Common myeloid progenitor, CD34-positive (primary cell): Measurements from ENCODE around the gene SPSB4.

ENCODE experiments used
- CTCF ChIA-PET: fragments of 350-600 bp; sonication (Branson Sonifier 250); formaldehyde crosslinking; loops from one replicate; lab custom pipeline; 2021; ENCODE audit warnings: antibody characterized with exemption; lab: Charles Lee
- POLR2A ChIA-PET: fragments of 350-600 bp; sonication (Branson Sonifier 250); formaldehyde crosslinking; loops from one replicate; lab custom pipeline; 2021; ENCODE audit warnings: antibody characterized with exemption; lab: Charles Lee
- DNase-seq, 3 donors: peaks; one replicate each; pipeline versions ENCODE4 v3.0.0 to v3.0.0-alpha.2; 2013
- H3K27ac ChIP-seq, 2 experiments: 1 replicate in 1 of 2; 2 replicates in 1 of 2; pipeline ENCODE4 v1.7.0; 2013; ENCODE audit warnings: inconsistent platforms in 2 of 2, low read length in 2 of 2, mild to moderate bottlenecking in 2 of 2, low read depth in 1 of 2, moderate library complexity in 1 of 2; ENCODE audit not compliant: severe bottlenecking in 2 of 2, insufficient read depth in 1 of 2, poor library complexity in 1 of 2
- H3K27me3 ChIP-seq, 5 experiments: replicated peaks in 2 of 5; 1 replicate in 3 of 5; 2 replicates in 2 of 5; pipeline versions ENCODE4 v1.6.1 to v1.7.0; 2013; ENCODE audit warnings: low read length in 4 of 5, mild to moderate bottlenecking in 2 of 5, moderate library complexity in 2 of 5, inconsistent platforms in 1 of 5; ENCODE audit not compliant: insufficient read depth in 5 of 5, control insufficient read depth in 4 of 5
- H3K36me3 ChIP-seq, 4 experiments: 1 replicate in 2 of 4; 2 replicates in 2 of 4; pipeline versions ENCODE4 v1.6.1 to v1.7.0; 2013; ENCODE audit warnings: low read length in 3 of 4, control low read depth in 1 of 4, mild to moderate bottlenecking in 1 of 4; ENCODE audit not compliant: control insufficient read depth in 4 of 4, insufficient read depth in 4 of 4
- H3K4me1 ChIP-seq, 4 experiments: 1 replicate in 3 of 4; 2 replicates in 1 of 4; pipeline versions ENCODE4 v1.6.1 to v1.7.1; 2013; ENCODE audit warnings: low read length in 3 of 4, mild to moderate bottlenecking in 3 of 4, control low read depth in 1 of 4, inconsistent platforms in 1 of 4, moderate library complexity in 1 of 4; ENCODE audit not compliant: control insufficient read depth in 4 of 4, insufficient read depth in 4 of 4; ENCODE audit errors: control extremely low read depth in 1 of 4
- H3K4me3 ChIP-seq, 7 experiments: 1 replicate in 4 of 7; 2 replicates in 3 of 7; pipeline versions ENCODE4 v1.5.1 to v1.7.0; 2013; ENCODE audit warnings: mild to moderate bottlenecking in 7 of 7, low read length in 6 of 7, moderate library complexity in 6 of 7, inconsistent platforms in 2 of 7, low read depth in 2 of 7, control low read depth in 1 of 7; ENCODE audit not compliant: insufficient read depth in 4 of 7, control insufficient read depth in 1 of 7; ENCODE audit errors: extremely low read depth in 1 of 7
- H3K9me3 ChIP-seq, 5 experiments: 1 replicate in 4 of 5; 2 replicates in 1 of 5; pipeline versions ENCODE4 v1.6.1 to v1.7.1; 2013; ENCODE audit warnings: low read length in 4 of 5, mild to moderate bottlenecking in 2 of 5, inconsistent platforms in 1 of 5, low read depth in 1 of 5, moderate library complexity in 1 of 5; ENCODE audit not compliant: control insufficient read depth in 4 of 5, insufficient read depth in 2 of 5; ENCODE audit errors: control extremely low read depth in 1 of 5
- WGBS: methylation state at CpG from one replicate; pipeline ENCODE4 v1.1.5; 2013; ENCODE audit not compliant: insufficient coverage; 5-methylcytosine and 5-hydroxymethylcytosine counted together

The SPSB4 gene

GRCh38 chr3:141178551-141178950, 127.4 kb downstream of the SPSB4 start:
- no peak for DNase-seq
- Histone ChIP-seq H3K27ac (no peak overlapping the region), H3K36me3 (no peaks in the 10 kb centered on the region), H3K4me1 (no peaks in the 10 kb centered on the region), H3K27me3 (no peaks in the 10 kb centered on the region), H3K4me3 (no peak overlapping the region), H3K9me3 (peaks cover 0 to 10% (median 2%) of the 10 kb centered on the region in 5 experiments)
- ChIA-PET CTCF (interaction anchor here (1.2 kb wide), 1 partner anchor 11 kb away, joined by 5 read pairs; no protein-coding TSS in a partner anchor), POLR2A (no interaction called here)
- WGBS, result 100% methylated on average over 2 of the region's 4 CpGs

GRCh38 chr3:141179983-141180382, 128.8 kb downstream of the SPSB4 start:
- Histone ChIP-seq H3K27me3 (peaks cover 0 to 2% (median 0%) of the 10 kb centered on the region in 5 experiments), H3K4me1 (no peaks in the 10 kb centered on the region), H3K27ac (no peak overlapping the region), H3K36me3 (no peaks in the 10 kb centered on the region), H3K4me3 (no peak overlapping the region), H3K9me3 (peaks cover 0 to 10% (median 2%) of the 10 kb centered on the region in 5 experiments)
- 88% methylated on average over 1 of the region's 1 CpG for WGBS
- ChIA-PET CTCF (interaction anchor here (1.6 kb wide), 1 partner anchor 180 kb away, joined by 5 read pairs; no protein-coding TSS in a partner anchor), POLR2A (no interaction called here)
- DNase-seq, result peak in 1 of 3 donors; percentile 6

GRCh38 chr3:141181196-141181595, 130.0 kb downstream of the SPSB4 start:
- 85% methylated on average over 2 of the region's 4 CpGs for whole genome bisulfite sequencing
- Histone ChIP-seq H3K9me3 (peaks cover 0 to 10% (median 2%) of the 10 kb centered on the region in 5 experiments), H3K36me3 (no peaks in the 10 kb centered on the region), H3K27ac (no peak overlapping the region), H3K4me1 (no peaks in the 10 kb centered on the region), H3K4me3 (no peak overlapping the region), H3K27me3 (peaks cover 0 to 2% (median 0%) of the 10 kb centered on the region in 5 experiments)
- ChIA-PET POLR2A (no interaction called here), CTCF (interaction anchor here (1.4 kb wide), 1 partner anchor 21 kb away, joined by 3 read pairs; no protein-coding TSS in a partner anchor)
- DNase-seq, result no peak

- 90% methylated on average over 3 of the region's 3 CpGs for WGBS
- H3K27ac ChIP-seq, result no peak overlapping the region
Observed at GRCh38 chr3:141181819-141182218, 130.7 kb downstream of the SPSB4 start.

GRCh38 chr3:141183606-141184005, 132.5 kb downstream of the SPSB4 start:
- Histone ChIP-seq H3K27me3 (peaks cover 0 to 2% (median 0%) of the 10 kb centered on the region in 5 experiments), H3K4me3 (no peak overlapping the region), H3K36me3 (no peaks in the 10 kb centered on the region), H3K9me3 (peaks cover 0 to 10% (median 2%) of the 10 kb centered on the region in 5 experiments), H3K27ac (no peak overlapping the region), H3K4me1 (no peaks in the 10 kb centered on the region)
- CTCF ChIA-PET, result interaction anchor here (0.7 to 1.7 kb wide), 5 partner anchors 8 to 261 kb away, joined by 3 to 4 read pairs (median 3); no protein-coding TSS in a partner anchor
- DNase-seq, result no peak
- POLR2A ChIA-PET, result no interaction called here
- WGBS, result 0% methylated on average over 1 of the region's 2 CpGs

More at GRCh38 chr3:141181819-141182218, 130.7 kb downstream of the SPSB4 start:
- Histone ChIP-seq H3K27me3 (peaks cover 0 to 2% (median 0%) of the 10 kb centered on the region in 5 experiments), H3K9me3 (peaks cover 0 to 10% (median 2%) of the 10 kb centered on the region in 5 experiments), H3K36me3 (no peaks in the 10 kb centered on the region), H3K4me3 (no peak overlapping the region), H3K4me1 (no peaks in the 10 kb centered on the region)
- no peak for DNase-seq
- POLR2A ChIA-PET, result no interaction called here
- CTCF ChIA-PET, result interaction anchor here (0.8 to 1.4 kb wide), 2 partner anchors 9 to 20 kb away, joined by 3 read pairs; no protein-coding TSS in a partner anchor

GRCh38 chr3:141184430-141184829, 133.3 kb downstream of the SPSB4 start:
- H3K9me3 ChIP-seq, result peaks cover 0 to 10% (median under 1%) of the 10 kb centered on the region in 5 experiments
- CTCF ChIA-PET, result interaction anchor here (0.8 to 1.7 kb wide), 3 partner anchors 9 to 262 kb away, joined by 3 to 4 read pairs (median 4); no protein-coding TSS in a partner anchor

GRCh38 chr3:141191097-141191749, 140.1 kb downstream of the SPSB4 start:
- Histone ChIP-seq H3K4me1 (peaks cover 0 to 6% (median 1%) of the 10 kb centered on the region in 4 experiments), H3K27me3 (peaks cover 0 to 4% (median 0%) of the 10 kb centered on the region in 5 experiments), H3K4me3 (no peak overlapping the region), H3K9me3 (peaks cover 0 to 1% (median 0%) of the 10 kb centered on the region in 5 experiments), H3K36me3 (no peaks in the 10 kb centered on the region), H3K27ac (no peak overlapping the region)
- CTCF ChIA-PET, result interaction anchor here (0.7 to 4.8 kb wide), 17 partner anchors 9 to 292 kb away, joined by 3 to 44 read pairs (median 4); no protein-coding TSS in a partner anchor
- 50% methylated on average over 2 of the region's 2 CpGs for WGBS
- DNase-seq, result no peak
- POLR2A ChIA-PET, result no interaction called here

More at GRCh38 chr3:141184430-141184829, 133.3 kb downstream of the SPSB4 start:
- peaks cover 0 to 2% (median 0%) of the 10 kb centered on the region in 5 experiments for H3K27me3 ChIP-seq
- no peak overlapping the region for H3K4me3 ChIP-seq
- WGBS, result 100% methylated on average over 1 of the region's 4 CpGs
- no peak for DNase-seq
- POLR2A ChIA-PET, result no interaction called here
- no peaks in the 10 kb centered on the region for H3K4me1 ChIP-seq
- H3K27ac ChIP-seq, result no peak overlapping the region
- no peaks in the 10 kb centered on the region for H3K36me3 ChIP-seq
